ENCODE measurements around the gene HSCB. TPM values are rescaled to one million over a fixed set of nuclear protein-coding genes. Genes with fewer than 3 reads are reported as not detected.

The HSCB gene
- total and polyA plus RNA-seq, 2 donors (not counting 1 experiment from before 2014, with no cell fraction given), result 17.7 to 26.6 TPM

DNA sequence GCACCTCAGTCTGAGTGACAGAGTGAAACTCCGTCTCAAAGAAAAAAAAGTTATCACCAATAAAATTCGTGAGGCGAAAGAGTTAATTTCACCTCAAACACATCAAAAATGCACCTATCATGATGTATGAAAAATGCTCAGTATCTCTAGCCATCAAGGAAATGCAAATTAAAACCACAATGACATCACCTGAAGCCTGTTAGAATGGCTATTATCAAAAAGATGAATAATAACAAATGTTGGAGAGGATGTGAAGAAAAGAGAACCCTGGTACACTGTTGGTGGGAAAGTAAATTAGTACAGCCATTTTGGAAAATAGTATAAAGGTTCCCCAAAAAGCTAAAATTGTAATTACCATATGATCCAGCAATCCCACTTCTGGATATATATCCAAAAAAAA lies 23.8 kb upstream of the HSCB start:
- TF ChIP-seq, protein P1, sequence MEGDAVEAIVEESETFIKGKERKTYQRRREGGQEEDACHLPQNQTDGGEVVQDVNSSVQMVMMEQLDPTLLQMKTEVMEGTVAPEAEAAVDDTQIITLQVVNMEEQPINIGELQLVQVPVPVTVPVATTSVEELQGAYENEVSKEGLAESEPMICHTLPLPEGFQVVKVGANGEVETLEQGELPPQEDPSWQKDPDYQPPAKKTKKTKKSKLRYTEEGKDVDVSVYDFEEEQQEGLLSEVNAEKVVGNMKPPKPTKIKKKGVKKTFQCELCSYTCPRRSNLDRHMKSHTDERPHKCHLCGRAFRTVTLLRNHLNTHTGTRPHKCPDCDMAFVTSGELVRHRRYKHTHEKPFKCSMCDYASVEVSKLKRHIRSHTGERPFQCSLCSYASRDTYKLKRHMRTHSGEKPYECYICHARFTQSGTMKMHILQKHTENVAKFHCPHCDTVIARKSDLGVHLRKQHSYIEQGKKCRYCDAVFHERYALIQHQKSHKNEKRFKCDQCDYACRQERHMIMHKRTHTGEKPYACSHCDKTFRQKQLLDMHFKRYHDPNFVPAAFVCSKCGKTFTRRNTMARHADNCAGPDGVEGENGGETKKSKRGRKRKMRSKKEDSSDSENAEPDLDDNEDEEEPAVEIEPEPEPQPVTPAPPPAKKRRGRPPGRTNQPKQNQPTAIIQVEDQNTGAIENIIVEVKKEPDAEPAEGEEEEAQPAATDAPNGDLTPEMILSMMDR (conservative IDR thresholded peaks at IDR 0.05 in 1 of 2, IDR thresholded peaks at IDR 0.05 in 1 of 2; ENCODE audit: low read depth in 1 of 2, low read length in 2 of 2), result no peak
- TF ChIP-seq EZH2 (IDR thresholded peaks at IDR 0.05; ENCODE audit: low read length, missing control alignments), result no peak
- Histone ChIP-seq H3K27me3 (ENCODE audit: control insufficient read depth, insufficient read depth, low read length) (no peaks in the 10 kb centered on the region), H4K20me1 (ENCODE audit: control insufficient read depth, extremely low read depth, insufficient read depth, low read length) (no peaks in the 10 kb centered on the region), H3K79me2 (ENCODE audit: control insufficient read depth, insufficient read depth, low read length) (no peaks in the 10 kb centered on the region), H3K9me3 (ENCODE audit: control insufficient read depth, insufficient read depth, low read depth, low read length) (no peaks in the 10 kb centered on the region), H3K4me3 (replicated peaks in 1 of 4; ENCODE audit: control extremely low read depth in 1 of 4, insufficient read depth in 1 of 4, low read depth in 3 of 4, low read length in 4 of 4) (no peak overlapping the region), H3K9ac (ENCODE audit: insufficient read depth, low read length) (no peak overlapping the region), H3K4me1 (ENCODE audit: control insufficient read depth, extremely low read depth, insufficient read depth, low read length) (no peaks in the 10 kb centered on the region), H3K36me3 (ENCODE audit: control insufficient read depth, insufficient read depth, low read length) (peaks cover 3% of the 10 kb centered on the region), H2AFZ (ENCODE audit: low read length) (no peak overlapping the region), H3K4me2 (ENCODE audit: extremely low read depth, insufficient read depth, low read length) (no peak overlapping the region), H3K27ac (ENCODE audit: insufficient read depth, low read length) (no peak overlapping the region)
- DNase-seq (ENCODE audit: low read depth in 2 of 2), result no peak

DNA sequence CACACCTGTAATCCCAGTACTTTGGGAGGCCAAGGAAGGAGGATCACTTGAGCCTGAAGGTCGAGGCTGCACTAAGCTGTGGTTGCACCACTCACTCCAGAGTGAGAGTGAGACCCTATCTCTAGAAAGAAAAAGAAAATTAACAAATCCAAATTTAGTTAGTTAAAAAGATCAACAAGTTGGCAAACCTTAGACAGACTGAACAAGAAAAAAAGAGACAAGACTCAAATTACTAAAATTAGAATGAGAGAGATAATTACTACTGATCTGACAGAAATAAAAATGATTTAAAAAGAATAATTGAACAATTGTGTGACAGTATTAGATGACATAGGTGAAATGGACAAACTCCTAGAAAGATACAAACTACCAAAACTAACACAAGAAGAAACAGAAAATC lies 13.8 kb upstream of the HSCB start:
- DNase-seq (ENCODE audit: low read depth in 2 of 2), result no peak
- Histone ChIP-seq H3K9ac (ENCODE audit: insufficient read depth, low read length) (no peak overlapping the region), H3K9me3 (ENCODE audit: control insufficient read depth, insufficient read depth, low read depth, low read length) (no peaks in the 10 kb centered on the region), H2AFZ (ENCODE audit: low read length) (no peak overlapping the region), H4K20me1 (ENCODE audit: control insufficient read depth, extremely low read depth, insufficient read depth, low read length) (no peaks in the 10 kb centered on the region), H3K36me3 (ENCODE audit: control insufficient read depth, insufficient read depth, low read length) (no peaks in the 10 kb centered on the region), H3K4me3 (replicated peaks in 1 of 4; ENCODE audit: control extremely low read depth in 1 of 4, insufficient read depth in 1 of 4, low read depth in 3 of 4, low read length in 4 of 4) (no peak overlapping the region), H3K27me3 (ENCODE audit: control insufficient read depth, insufficient read depth, low read length) (no peaks in the 10 kb centered on the region), H3K27ac (ENCODE audit: insufficient read depth, low read length) (no peak overlapping the region), H3K4me1 (ENCODE audit: control insufficient read depth, extremely low read depth, insufficient read depth, low read length) (no peaks in the 10 kb centered on the region), H3K4me2 (ENCODE audit: extremely low read depth, insufficient read depth, low read length) (no peak overlapping the region), H3K79me2 (ENCODE audit: control insufficient read depth, insufficient read depth, low read length) (no peaks in the 10 kb centered on the region)
- TF ChIP-seq, protein P1 (conservative IDR thresholded peaks at IDR 0.05 in 1 of 2, IDR thresholded peaks at IDR 0.05 in 1 of 2; ENCODE audit: low read depth in 1 of 2, low read length in 2 of 2), result no peak
- no peak for TF ChIP-seq EZH2 (IDR thresholded peaks at IDR 0.05; ENCODE audit: low read length, missing control alignments)

DNA sequence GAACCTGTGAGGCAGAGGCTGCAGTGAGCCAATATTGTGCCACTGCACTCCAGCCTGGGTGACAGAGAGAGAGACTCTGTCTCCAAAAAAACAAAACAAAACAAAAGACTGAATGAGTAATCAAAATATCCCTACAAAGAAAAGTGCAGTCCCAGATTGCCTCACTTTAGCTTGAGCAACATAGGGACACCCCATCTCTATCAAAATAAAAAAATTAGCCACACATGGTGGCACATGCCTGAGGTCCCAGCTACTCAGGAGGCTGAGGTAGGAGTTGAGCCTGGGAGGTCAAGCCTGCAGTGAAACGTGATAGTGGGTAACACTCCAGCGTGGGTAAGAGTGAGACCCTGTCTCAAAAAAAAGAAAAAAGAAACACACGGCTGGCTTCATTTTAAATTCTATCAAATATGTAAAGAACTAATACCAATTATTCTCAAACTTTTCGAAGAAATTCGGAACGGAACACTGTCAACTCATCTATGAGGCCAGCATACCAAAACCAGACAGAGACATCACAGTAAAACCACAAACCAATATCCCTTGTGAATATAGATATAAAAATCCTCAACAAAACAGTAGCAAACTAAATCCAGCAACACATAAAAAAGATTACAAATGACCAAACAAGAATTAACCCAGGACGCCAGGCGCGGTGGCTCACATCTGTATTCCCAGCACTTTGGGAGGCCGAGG lies 13.1 kb upstream of the HSCB start:
- H3K27me3 ChIP-seq (ENCODE audit: control insufficient read depth, insufficient read depth, low read length), result no peaks in the 10 kb centered on the region
- no peaks in the 10 kb centered on the region for H3K9me3 ChIP-seq (ENCODE audit: control insufficient read depth, insufficient read depth, low read depth, low read length)
- H3K4me2 ChIP-seq (ENCODE audit: extremely low read depth, insufficient read depth, low read length), result no peak overlapping the region
- no peak for DNase-seq (ENCODE audit: low read depth in 2 of 2)
- H3K36me3 ChIP-seq (ENCODE audit: control insufficient read depth, insufficient read depth, low read length), result no peaks in the 10 kb centered on the region
- H3K27ac ChIP-seq (ENCODE audit: insufficient read depth, low read length), result no peak overlapping the region
- no peak overlapping the region for H3K4me3 ChIP-seq (replicated peaks in 1 of 4; ENCODE audit: control extremely low read depth in 1 of 4, insufficient read depth in 1 of 4, low read depth in 3 of 4, low read length in 4 of 4)
- no peaks in the 10 kb centered on the region for H3K79me2 ChIP-seq (ENCODE audit: control insufficient read depth, insufficient read depth, low read length)
- no peak for TF ChIP-seq EZH2 (IDR thresholded peaks at IDR 0.05; ENCODE audit: low read length, missing control alignments)
- TF ChIP-seq, protein P1 (conservative IDR thresholded peaks at IDR 0.05 in 1 of 2, IDR thresholded peaks at IDR 0.05 in 1 of 2; ENCODE audit: low read depth in 1 of 2, low read length in 2 of 2), result no peak
- no peak overlapping the region for H3K9ac ChIP-seq (ENCODE audit: insufficient read depth, low read length)
- no peaks in the 10 kb centered on the region for H4K20me1 ChIP-seq (ENCODE audit: control insufficient read depth, extremely low read depth, insufficient read depth, low read length)
- no peak overlapping the region for H2AFZ ChIP-seq (ENCODE audit: low read length)
- H3K4me1 ChIP-seq (ENCODE audit: control insufficient read depth, extremely low read depth, insufficient read depth, low read length), result no peaks in the 10 kb centered on the region

Measured in fibroblast of lung (primary cell).